Thoracic aorta (tissue), 2 donors: ENCODE results near the gene PDE6D. TPM values are rescaled to one million over a fixed set of nuclear protein-coding genes. Genes with fewer than 3 reads are reported as not detected.
A peak's percentile ranks its signal among the peaks of the same experiment; 100 is the strongest.
"Not testable (repeated sequence)": the region's sequence is repeated elsewhere in the genome, so short reads cannot be mapped to it uniquely, and the experiment has no call there.

Experiments used
- ATAC-seq: fragments of 150-250 bp; one replicate; pipeline ENCODE4 v1.8.0; 2017; ENCODE audit warnings: low read depth; ENCODE audit not compliant: insufficient number of reproducible peaks, low FRiP score
- DNase-seq: peaks from one replicate; pipeline ENCODE4 v3.0.0-alpha.2; 2020; ENCODE audit warnings: low spot score
- H3K27ac ChIP-seq, 2 donors: fragments of 200-600 bp; sonication (generic); 1 replicate in 1 of 2; 2 replicates in 1 of 2; pipeline ENCODE4 v1.5.1; 2016; ENCODE audit warnings: mild to moderate bottlenecking in 2 of 2, moderate library complexity in 2 of 2
- H3K27me3 ChIP-seq: fragments of 200-600 bp; sonication (generic); replicated peaks from 2 replicates; pipeline ENCODE4 v1.6.0; 2016; ENCODE audit warnings: mild to moderate bottlenecking; ENCODE audit not compliant: insufficient read depth
- H3K36me3 ChIP-seq: fragments of 200-600 bp; sonication (generic); one replicate; pipeline ENCODE4 v1.5.1; 2016
- H3K4me1 ChIP-seq, 2 donors: fragments of 200-600 bp; sonication (generic); 1 replicate in 1 of 2; 2 replicates in 1 of 2; pipeline versions ENCODE4 v1.5.1 to v1.6.0; 2016; ENCODE audit warnings: low read depth in 2 of 2, mild to moderate bottlenecking in 1 of 2; ENCODE audit not compliant: control insufficient read depth in 1 of 2
- H3K4me3 ChIP-seq: fragments of 200-600 bp; sonication (generic); 2 replicates; pipeline ENCODE4 v1.5.1; 2016; ENCODE audit warnings: mild to moderate bottlenecking
- H3K9me3 ChIP-seq: fragments of 200-600 bp; sonication (generic); 2 replicates; pipeline ENCODE4 v1.5.1; 2016
- CTCF ChIP-seq: fragments of 200-600 bp; sonication (generic); IDR thresholded peaks from one replicate; pipeline ENCODE4 v1.5.1; 2019; ENCODE audit warnings: antibody characterized with exemption
- total RNA-seq, 2 donors: library from RNA; depleted of rRNA; stranded (reverse); fragments of >200 nt; gene quantifications; one replicate each; pipeline versions ENCODE4 v1.1.0 to v1.2.3, GENCODE V29; 2016

PDE6D gene
- total RNA-seq, 2 donors from 2014 or later = 24.9 to 30.2 TPM

- Histone ChIP-seq H3K27ac (peak overlapping the region; percentile 64 to 69), H3K36me3 (peaks cover 9% of the 10 kb centered on the region), H3K9me3 (no peaks in the 10 kb centered on the region), H3K4me1 (peaks cover 21 to 64% of the 10 kb centered on the region in 2 donors), H3K27me3 (no peaks in the 10 kb centered on the region), H3K4me3 (no peak overlapping the region)
- DNase-seq = no peak
- ATAC-seq = no peak
- peak; percentile 94 for TF ChIP-seq CTCF
Measured at GRCh38 chr2:231714639-231715498, 66.2 kb downstream of the PDE6D start.

GRCh38 chr2:231713730-231714638 lies 67.1 kb downstream of the PDE6D start:
- peak; percentile 91 for TF ChIP-seq CTCF
- Histone ChIP-seq H3K27me3 (no peaks in the 10 kb centered on the region), H3K4me1 (peaks cover 21 to 64% of the 10 kb centered on the region in 2 donors), H3K4me3 (no peak overlapping the region), H3K36me3 (peaks cover 9% of the 10 kb centered on the region), H3K9me3 (no peaks in the 10 kb centered on the region), H3K27ac (peak overlapping the region; percentile 36 to 69)
- DNase-seq = peak; percentile 74
- no peak for ATAC-seq

- H3K27ac ChIP-seq = peak overlapping the region; percentile 36 to 69
- not testable (repeated sequence) for ATAC-seq, H3K4me3 ChIP-seq
Measured at GRCh38 chr2:231713406-231713729, 67.7 kb downstream of the PDE6D start.

GRCh38 chr2:231712451-231713021 lies 68.5 kb downstream of the PDE6D start:
- not testable (repeated sequence) for ATAC-seq, H3K27me3 ChIP-seq, H3K36me3 ChIP-seq, H3K9me3 ChIP-seq, DNase-seq
- Histone ChIP-seq H3K27ac (peak overlapping the region; percentile 83 to 96), H3K4me3 (peak overlapping the region; percentile 92), H3K4me1 (peaks cover 21 to 64% of the 10 kb centered on the region in 2 donors)

More at GRCh38 chr2:231713406-231713729, 67.7 kb downstream of the PDE6D start:
- not testable (repeated sequence) for DNase-seq, H3K9me3 ChIP-seq, H3K27me3 ChIP-seq, H3K36me3 ChIP-seq
- H3K4me1 ChIP-seq = peaks cover 21 to 64% of the 10 kb centered on the region in 2 donors

- no peak for TF ChIP-seq CTCF
- peak overlapping the region; percentile 92 for H3K4me3 ChIP-seq
- H3K36me3 ChIP-seq = peaks cover 9% of the 10 kb centered on the region
- peak overlapping the region; percentile 83 to 96 for H3K27ac ChIP-seq
- DNase-seq (no peak), ATAC-seq (no peak)
- no peaks in the 10 kb centered on the region for H3K27me3 ChIP-seq
- peaks cover 18 to 60% of the 10 kb centered on the region in 2 donors for H3K4me1 ChIP-seq
- no peaks in the 10 kb centered on the region for H3K9me3 ChIP-seq
Measured at GRCh38 chr2:231711677-231712450, 69.2 kb downstream of the PDE6D start.
